ENCODE measurements around the gene EYS.

DNA sequence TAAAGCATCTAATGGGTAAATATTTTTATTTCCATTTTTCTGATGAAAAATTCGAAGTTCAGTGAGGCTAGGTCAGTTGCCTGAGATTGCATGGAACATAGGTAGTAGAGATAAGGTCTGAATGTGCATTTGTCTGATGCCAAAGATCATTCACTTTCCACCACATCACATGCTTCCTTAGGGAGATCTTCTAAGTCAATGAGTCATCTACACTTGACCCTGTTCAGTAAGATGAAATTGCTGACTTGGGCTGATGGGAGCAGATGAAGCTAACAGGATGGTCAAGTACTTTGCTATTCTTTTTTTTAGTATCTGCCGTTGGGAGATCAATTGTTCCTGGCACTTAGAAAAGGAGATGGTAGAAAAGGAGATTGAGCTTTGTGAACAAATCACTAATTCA, 1560.2 kb downstream of the EYS start:
- TF ChIP-seq, protein P1, sequence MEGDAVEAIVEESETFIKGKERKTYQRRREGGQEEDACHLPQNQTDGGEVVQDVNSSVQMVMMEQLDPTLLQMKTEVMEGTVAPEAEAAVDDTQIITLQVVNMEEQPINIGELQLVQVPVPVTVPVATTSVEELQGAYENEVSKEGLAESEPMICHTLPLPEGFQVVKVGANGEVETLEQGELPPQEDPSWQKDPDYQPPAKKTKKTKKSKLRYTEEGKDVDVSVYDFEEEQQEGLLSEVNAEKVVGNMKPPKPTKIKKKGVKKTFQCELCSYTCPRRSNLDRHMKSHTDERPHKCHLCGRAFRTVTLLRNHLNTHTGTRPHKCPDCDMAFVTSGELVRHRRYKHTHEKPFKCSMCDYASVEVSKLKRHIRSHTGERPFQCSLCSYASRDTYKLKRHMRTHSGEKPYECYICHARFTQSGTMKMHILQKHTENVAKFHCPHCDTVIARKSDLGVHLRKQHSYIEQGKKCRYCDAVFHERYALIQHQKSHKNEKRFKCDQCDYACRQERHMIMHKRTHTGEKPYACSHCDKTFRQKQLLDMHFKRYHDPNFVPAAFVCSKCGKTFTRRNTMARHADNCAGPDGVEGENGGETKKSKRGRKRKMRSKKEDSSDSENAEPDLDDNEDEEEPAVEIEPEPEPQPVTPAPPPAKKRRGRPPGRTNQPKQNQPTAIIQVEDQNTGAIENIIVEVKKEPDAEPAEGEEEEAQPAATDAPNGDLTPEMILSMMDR (conservative IDR thresholded peaks at IDR 0.05) = no peak
- TF ChIP-seq ZFX (IDR thresholded peaks at IDR 0.05) = no peak

All from C4-2B (cell line).